Measurements from ENCODE around the gene DTYMK.

Gene DTYMK, protein sequence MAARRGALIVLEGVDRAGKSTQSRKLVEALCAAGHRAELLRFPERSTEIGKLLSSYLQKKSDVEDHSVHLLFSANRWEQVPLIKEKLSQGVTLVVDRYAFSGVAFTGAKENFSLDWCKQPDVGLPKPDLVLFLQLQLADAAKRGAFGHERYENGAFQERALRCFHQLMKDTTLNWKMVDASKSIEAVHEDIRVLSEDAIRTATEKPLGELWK

DNA sequence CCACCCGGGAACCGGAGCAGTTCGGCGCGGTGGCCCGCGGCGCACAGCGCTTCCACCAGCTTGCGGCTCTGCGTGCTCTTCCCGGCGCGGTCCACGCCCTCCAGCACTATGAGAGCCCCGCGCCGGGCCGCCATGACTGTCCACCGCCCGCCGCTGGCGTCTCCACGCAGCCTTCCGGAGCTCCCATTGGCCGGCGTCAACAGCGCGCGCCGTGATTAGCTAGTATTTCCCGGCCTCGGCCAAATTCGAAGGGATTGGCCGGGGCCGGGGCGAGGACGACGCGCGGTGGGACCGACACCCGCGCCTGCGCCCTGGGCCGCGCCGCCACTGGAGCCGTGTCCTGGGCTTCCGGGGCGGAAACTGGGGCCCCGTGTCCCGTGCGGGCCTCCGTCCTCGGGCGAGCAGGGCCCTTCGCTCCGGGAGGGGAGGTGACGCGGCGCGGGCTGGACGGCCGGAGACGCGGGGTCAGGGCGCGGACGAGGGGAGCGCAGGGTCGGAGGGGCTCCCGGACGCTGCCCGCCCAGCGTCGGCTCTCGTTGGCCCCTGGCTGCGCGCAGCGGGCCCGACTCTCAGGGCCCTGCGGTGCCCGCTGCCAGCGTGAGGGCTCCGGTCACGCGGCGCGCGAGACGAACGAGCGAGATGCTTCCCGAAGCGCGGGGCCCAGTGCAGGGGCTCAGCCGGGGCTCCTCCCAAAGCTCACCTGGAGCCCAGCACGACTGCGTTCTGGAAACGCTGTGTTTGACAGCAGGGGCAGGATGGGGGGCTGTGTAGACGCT lies at the start of gene DTYMK:
TSS of gene DTYMK (minus strand) at position 166 of the 776 bp plus-strand sequence. CDS start at position 134, 32 bp downstream.
- peak; percentile 95 for DNase-seq (ENCODE audit: low read depth, low spot score)

DNA sequence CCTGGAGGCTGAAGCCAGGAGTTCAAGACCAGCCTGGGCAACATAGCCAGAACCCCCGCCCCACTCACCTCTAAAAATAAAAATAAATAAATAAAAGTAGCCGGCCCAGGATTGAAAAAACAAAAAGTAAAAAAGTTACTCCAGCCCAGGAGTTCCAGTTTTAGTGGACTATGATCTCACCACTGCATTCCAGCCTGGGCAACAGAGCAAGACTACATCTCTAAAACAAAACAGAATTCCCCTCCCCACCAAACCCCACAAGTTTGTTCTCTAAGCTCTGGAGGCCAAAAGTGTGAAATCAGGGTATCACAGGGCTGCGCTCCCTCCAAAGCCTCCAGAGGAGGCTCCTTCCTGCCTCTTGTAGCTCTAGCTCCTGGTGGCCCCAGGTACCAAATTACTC lies 49.5 kb upstream of the DTYMK start:
- no peak for DNase-seq (ENCODE audit: low read depth, low spot score)

DNA sequence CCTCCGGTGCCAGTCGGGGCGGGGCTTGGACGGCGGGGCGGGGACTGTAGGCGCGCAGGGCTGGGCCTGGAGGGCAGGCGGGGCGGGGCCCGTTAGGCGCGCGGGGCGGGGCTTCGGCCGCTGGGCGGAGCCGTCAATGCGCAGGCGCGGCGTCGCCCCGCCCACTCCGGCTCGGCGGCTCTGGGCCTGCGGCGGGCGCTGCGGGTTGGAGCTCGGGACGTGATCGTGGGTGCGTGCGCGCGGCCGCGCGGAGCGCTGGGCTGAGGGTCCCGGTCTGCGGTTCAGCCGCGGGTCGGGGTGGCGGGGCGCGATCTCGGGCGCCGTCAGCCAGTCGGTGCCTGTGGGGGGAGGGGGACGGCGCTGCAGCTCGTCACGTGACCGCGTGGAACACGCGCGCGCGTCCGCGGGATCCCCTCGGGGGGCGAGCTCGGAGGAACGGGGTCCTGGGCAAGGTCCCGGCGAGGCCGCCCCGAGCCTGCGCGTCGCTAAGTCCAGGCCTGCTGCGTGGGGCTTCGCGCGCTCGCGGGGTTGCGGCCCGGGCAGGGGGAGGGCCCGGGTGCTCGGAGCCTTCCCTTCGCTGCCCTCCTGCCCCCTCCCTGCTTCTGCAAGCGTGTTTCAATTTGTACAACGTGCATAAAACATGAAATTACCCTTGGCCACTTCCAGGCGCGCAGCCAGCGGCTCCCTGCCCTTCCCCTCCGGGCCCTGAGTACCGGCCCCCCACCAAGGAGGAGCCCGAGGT lies 48.0 kb upstream of the DTYMK start, which contains the start of gene D2HGDH:
TSS of gene D2HGDH (plus strand) at position 164 of the 742 bp plus-strand sequence. CDS start 595 bp downstream, outside the sequence.
- peak; percentile 75 for DNase-seq (ENCODE audit: low read depth, low spot score)

DNA sequence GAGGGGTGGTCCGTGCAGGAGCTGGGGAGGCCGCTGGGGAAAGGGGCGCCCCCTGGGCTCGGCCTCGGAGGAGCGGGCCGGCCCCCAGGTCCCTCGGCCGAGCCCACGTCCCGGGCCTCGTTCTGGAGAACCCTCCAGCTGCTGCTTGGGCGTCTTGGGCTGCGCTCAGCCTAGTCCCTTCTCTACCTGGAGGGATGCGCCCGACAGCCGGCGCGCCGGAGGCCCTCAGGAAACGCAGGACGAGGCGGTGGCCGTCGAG lies 47.5 kb upstream of the DTYMK start:
- no peak for DNase-seq (ENCODE audit: low read depth, low spot score)

DNA sequence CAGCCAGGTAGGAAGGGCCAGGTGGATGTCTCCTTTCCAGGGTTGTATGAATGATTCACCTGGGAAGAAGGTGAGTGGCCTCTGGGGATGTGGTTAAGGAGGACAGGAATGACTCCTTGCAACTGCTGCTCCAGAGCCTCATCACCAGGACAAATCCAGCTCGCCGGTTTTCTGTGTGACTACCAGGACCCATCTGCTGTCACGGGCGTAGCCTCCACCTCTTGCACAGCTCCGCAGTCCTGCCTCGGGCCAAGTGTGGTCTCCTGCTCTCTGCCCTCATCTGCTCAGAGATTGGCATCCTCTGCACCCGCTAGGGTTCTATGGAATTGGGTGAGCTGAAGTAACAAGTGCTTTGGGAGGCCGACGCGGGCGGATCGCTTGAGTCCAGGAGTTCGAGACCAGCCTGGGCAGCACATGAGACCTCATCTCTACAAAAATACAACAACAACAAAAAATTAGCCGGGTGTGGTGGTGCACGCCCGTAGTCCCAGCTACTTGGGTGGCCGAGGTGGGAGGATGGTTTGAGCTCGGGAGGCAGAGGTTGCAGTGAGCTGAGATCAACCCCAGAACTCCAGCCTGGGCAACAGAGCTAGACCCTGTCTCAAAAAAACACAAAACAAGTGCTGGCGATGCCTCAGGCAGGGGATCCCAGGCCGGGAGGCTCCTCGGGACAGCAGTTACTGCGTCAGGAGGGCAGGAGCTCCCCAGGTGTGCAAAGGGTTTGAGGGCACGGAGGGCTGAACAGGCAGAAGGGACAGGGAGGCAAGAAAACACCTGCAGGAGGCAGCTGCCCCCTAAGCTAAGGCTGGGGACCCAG lies 47.0 kb upstream of the DTYMK start:
- DNase-seq (ENCODE audit: low read depth, low spot score), result no peak

DNA sequence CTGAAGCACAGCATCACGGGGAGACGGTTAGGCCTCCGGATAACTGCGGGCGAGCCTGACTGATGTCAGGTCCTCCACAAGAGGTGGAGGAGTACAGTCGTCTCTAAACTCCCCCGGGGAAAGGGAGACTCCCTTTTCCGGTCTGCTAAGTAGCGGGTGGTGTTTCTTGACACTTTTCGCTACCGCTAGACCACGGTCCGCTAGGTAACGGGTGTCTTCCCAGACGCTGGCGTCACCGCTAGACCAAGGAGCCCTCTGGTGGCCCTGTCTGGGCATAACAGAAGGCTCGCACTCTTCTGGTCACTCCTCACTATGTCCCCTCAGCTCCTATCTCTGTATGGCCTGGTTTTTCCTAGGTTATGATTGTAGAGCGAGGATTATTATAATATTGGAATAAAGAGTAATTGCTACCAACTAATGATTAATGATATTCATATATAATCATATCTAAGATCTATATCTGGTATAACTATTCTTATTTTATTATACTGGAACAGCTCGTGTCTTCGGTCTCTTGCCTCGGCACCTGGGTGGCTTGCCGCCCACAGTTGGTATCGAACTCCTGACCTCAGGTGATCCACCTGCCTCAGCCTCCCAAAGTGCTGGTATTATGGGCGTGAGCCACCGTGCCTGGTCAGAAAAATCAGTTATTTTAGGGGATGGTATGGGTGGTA lies 46.0 kb upstream of the DTYMK start:
- peak; percentile 70 for DNase-seq (ENCODE audit: low read depth, low spot score)

DNA sequence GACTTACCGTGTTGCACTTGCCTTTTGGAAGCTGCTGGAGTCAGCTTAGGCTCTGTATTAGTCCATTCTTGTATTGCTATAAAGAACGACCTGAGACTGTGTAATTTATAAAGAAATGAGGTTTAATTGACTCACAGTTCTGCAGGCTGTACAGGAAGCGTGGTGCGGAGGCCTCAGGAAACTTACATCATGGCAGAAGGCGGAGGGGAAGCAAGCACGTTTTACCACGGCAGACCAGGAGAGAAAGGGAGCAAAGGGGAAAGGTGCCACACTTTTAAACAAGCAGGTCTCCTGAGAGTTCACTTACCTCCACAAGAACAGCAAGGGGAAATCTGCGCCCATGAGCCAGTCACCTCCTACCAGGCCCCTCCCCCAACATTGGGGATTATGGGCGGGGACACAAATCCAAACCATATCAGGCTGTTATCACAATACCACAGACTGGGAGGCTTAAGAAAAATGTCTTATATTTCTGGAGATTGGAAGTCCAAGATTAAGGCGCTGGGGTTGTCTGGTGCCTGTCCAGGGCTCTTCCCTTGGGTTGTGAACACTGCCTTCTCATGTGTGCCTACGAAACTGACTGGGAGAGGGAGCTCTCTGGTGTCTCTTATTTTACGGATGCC lies 44.2 kb upstream of the DTYMK start:
- no peak for DNase-seq (ENCODE audit: low read depth, low spot score)

DNA sequence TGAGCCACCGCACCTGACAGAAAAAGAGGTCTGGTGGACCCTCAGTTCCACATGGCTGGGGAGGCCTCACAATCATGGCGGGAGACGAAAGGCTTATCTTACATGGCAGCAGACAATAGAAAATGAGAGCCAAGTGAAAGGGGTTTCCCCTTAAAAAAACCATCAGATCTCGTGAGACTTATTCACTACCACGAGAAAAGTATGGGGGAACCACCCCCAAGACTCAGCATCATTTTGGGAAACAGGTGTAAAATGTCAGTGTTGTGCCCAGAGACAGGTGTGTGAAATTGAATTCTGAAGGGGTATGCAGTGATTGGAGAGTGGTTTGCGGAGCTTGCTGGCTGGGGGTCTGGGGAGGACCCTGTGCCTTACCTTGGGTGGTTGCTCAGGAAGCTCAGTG lies 43.3 kb upstream of the DTYMK start:
- DNase-seq (ENCODE audit: low read depth, low spot score), result no peak

DNA sequence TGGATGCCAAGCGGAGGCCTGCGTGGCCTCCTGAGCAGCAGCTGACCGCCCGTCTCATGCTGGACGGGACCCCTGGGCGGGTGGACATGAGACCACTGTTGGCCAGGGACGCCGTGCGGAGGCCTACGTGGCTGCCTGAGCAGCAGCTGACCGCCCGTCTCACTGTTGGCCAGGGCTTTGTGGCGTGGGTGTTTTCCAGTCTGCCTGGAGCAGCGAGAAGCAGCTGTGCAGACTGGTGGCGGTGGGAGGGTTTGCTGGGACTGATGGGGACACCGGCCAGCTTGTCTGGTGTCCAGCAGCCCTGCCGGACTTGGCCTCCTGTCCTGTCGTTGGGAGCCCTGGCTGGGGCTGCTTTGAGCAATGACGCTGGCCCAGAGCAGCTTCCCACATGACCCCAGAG lies 42.0 kb upstream of the DTYMK start:
- DNase-seq (ENCODE audit: low read depth, low spot score), result no peak

DNA sequence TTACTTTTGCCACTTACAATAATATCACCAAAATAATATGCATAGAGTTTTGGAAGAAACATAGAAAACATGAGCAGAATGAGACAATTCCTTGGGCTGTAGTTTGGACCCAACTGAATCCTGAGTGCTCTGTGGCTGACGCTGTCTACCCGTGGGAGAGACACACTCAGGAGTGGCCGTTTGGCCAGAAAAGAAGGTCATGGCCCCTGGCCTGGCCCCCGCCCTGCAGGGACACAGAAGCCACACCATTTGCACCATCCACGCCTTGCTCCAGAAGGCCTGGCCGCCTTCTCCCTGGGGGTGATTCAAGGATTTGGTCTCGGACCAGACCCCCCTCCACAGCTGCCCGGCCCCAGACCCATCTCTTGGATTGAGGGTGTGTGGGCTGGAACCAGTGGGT lies 41.4 kb upstream of the DTYMK start:
- no peak for DNase-seq (ENCODE audit: low read depth, low spot score)

DNA sequence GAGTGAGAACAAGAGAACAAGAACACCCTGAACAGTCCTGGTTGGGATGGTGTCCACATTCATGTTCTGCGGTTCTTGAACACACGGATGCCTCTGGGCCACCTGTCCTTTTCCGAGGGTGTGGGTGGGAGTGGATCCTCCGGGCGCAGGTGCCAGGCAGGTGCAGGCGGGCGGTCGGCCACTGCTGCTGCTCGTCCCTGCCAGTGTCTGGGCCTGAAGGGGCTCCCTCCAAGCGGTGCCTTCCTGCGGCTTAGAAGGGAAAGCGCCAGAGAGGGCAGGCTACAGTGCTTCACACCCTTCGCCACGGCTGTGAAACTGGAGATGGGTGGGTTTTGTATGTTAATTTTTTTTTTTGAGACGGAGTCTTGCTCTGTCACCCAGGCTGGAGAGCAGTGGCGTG lies 39.8 kb upstream of the DTYMK start:
- DNase-seq (ENCODE audit: low read depth, low spot score), result no peak

DNA sequence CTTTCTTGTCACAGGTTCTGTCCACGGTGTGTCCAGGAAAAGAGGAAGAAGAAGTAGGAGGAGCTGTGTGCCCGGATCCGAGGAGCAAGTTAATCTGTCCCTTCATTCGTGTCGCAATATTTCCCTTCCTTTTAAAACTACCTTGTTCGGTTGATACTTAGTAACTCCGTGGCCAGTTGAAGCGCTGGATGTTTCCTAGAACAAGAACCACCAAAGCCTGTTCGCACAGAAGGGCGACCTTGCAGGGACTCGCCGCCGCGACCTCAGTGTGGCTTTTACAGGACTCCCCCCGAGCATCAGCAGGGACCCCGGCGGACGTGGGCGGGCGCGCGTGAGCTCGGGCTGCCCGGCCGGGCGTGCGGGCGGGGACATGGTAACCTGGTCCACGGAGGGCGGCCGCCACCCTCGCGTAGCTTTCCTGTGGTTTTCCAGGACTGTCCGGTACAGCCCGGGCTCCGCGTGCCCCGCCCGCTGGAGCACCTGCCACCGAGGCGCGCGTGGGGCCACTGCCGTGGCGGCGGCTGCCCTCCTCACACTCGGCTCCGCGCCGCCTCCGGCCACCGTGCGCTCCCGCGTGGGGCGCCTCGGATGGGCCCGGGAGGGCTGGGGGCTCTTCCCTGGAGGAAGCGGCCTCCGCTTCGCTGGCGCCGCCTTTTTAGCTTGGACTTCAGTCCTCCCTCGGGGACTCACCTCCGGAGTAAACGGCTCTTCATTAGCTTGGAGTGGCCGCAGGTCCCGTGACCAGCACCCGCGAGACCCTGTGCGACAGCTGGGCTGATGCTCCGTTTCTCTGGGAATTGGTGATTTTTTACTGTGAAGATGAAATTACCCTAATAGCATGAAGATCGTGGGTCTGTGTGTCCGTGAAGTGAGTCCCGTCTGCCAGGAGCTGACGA lies 38.6 kb upstream of the DTYMK start:
- no peak for DNase-seq (ENCODE audit: low read depth, low spot score)

DNA sequence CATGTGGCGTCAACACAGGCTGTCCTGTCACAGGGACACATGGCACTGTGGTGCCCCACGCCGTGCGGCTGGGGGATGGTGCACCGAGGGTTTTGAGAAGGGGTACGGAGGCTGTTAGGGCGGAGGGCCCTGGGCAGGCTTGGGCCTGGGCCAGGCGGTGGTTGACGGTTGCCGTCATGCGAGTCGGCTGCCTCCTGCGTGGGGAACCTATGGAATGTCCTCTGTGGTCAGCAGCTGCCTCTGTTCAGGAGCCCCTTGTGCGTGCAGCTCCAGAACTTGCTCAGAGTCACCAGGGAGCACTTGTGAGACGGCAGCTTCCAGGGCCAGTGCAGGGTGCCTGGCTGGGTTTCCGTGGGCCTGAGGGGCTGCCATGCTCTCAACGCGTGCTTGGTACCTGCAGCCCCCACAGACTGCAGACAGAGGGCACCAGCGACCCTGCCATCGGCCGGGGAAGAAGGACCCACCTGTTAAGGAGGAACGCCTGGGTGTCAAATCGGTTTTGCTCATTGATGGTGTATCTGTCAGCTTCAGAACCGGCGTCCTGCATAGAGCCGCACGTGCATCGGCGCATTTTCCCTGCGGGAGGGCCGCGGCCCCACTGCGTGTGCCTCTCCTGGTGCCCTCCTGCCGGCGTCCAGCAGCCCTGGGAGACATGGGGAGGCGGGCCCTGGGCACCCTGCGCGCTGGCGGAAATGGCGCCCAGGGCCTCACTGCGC lies 37.8 kb upstream of the DTYMK start:
- peak; percentile 33 for DNase-seq (ENCODE audit: low read depth, low spot score)

DNA sequence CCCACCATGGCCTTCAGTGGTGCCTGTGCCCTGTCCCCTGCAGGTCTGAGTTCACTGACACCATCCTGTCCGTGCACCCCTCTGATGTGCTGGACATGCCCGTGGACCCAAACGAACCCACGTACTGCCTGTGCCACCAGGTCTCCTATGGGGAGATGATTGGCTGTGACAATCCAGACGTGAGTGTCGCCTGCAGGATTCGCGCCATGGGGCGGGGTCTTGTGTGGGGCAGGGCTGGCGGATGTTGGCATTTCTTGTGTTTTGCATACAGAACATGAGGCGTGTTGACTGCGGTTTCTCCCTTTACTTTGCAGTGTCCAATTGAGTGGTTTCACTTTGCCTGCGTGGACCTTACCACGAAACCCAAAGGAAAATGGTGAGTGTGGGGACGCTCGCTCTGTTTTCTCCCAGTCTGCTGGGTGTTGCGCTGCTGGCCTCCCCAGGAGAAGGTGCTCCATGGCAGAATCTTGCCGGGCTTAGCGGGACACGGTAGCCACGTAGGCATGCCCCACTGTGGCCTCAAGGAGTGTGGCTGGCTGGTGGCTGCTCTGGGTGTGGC lies 36.4 kb upstream of the DTYMK start:
- DNase-seq (ENCODE audit: low read depth, low spot score), result no peak

DNA sequence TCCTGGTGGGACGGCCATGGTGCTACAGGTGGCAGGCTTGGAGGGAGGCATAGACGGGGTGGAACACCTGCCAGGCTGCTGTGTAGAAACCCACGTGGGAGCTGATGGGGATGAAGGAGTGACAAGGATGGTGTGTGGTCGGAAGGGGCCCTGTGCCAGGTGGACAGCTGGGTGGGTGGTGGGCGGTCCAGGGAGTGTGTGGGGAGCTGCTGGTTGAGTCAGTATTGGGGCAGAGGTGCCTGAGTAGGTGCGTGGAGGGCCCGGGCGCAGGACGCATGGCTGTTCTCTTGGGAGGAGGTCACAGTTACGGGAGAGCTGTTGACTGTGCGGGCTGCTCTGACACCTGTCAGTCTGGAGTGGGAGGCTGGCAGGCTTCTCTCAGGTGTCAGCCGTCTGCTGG lies 35.2 kb upstream of the DTYMK start:
- no peak for DNase-seq (ENCODE audit: low read depth, low spot score)

DNA sequence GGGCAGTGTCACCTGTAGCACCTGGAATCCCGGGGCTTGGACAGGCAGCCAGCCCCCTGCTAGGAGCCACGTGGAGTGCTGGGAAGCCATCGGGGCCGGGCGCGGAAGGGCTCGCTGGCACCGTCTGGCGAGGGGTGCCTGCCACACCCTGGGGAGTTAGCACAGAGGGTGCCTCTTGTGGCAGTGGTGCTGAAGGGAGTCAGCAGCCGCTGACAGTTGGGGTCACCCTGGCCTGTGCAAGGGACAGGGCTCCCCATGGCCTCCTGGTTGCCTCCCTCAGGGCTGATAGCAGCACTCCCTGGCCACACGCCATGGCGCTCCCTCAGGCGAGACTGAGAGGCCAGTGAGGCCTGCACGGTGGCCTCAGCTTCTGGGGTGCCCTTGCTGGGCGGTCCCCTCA lies 33.9 kb upstream of the DTYMK start:
- DNase-seq (ENCODE audit: low read depth, low spot score), result no peak

DNA sequence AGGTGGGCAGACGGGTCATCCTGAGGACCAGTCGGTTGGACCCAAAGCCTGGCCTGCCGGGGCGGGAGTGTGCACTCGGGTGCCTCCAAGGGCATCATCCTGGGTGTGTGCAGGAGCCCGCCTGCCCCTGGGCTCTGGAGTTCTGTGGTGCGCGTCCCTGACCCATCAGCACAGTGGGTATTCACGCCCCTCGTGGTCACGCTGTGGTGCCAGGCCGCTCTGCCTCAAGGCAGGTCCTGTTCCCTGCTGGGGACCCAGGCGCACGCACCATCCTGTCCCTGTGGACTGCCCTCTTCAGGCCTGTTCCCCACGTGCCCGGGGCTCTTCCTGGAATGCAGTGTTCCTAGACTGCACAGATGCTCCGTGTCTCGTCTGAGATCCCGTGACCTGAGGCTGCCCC lies 33.5 kb upstream of the DTYMK start:
- DNase-seq (ENCODE audit: low read depth, low spot score), result no peak

DNA sequence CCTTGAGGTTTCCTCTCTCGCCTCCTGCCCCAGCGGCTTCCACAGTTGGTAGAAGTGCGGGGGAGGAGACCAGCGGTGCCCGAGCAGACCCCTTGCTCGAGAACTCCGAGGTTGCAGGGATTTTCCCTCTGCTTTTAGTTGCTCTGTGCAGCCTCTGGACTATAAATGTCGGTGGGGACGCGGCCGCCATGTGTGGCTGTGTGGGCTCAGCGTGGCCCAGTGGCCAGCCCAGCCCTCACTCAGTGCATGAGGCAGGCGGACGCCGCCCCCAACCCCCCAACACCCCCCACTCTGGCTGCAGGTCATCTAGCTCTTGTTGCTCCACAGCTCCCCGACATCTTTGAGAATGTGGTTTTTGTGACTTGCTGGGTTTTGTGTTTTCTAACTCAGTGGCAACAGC lies 32.5 kb upstream of the DTYMK start:
- no peak for DNase-seq (ENCODE audit: low read depth, low spot score)

DNA sequence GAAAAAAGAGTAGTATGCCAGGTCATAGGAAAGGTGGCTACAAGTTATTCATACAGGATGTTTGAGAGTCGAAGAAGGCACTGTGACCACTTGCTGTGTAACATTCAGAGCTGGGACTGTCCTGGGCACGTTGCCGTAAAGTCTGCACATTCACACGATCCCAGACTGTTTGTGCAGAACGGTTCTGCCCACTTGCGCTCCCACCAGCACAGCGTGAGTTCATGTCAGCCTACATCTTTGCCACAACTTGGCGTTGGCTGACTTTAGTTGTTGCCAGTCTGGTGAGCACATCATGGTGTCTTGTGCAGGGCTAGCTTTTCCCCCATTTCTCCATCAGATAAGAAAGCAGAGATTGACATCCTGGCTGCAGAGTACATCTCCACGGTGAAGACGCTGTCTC lies 22.3 kb upstream of the DTYMK start:
- DNase-seq (ENCODE audit: low read depth, low spot score), result no peak

Measured in ELF-1 (cell line).